Stimulated activated naive CD8-positive, alpha-beta T cell treated with anti-CD3 and anti-CD28 coated beads, Interleukin-15, Interleukin-2, amounts not matched to agents 100 U/mL and 50 U/mL, for 24 hours (primary cell): ENCODE measurements around the gene TM7SF2.
"Not testable (repeated sequence)": the region's sequence is repeated elsewhere in the genome, so short reads cannot be mapped to it uniquely, and the experiment has no call there.

ENCODE experiments used
- ATAC-seq: fragments of 150-1000 bp; cut with Tn5 transposase; one replicate; pipeline ENCODE4 v1.10.0; 2021
- DNase-seq: peaks from one replicate; pipeline ENCODE4 v3.0.0; 2021

TM7SF2 gene

DNA sequence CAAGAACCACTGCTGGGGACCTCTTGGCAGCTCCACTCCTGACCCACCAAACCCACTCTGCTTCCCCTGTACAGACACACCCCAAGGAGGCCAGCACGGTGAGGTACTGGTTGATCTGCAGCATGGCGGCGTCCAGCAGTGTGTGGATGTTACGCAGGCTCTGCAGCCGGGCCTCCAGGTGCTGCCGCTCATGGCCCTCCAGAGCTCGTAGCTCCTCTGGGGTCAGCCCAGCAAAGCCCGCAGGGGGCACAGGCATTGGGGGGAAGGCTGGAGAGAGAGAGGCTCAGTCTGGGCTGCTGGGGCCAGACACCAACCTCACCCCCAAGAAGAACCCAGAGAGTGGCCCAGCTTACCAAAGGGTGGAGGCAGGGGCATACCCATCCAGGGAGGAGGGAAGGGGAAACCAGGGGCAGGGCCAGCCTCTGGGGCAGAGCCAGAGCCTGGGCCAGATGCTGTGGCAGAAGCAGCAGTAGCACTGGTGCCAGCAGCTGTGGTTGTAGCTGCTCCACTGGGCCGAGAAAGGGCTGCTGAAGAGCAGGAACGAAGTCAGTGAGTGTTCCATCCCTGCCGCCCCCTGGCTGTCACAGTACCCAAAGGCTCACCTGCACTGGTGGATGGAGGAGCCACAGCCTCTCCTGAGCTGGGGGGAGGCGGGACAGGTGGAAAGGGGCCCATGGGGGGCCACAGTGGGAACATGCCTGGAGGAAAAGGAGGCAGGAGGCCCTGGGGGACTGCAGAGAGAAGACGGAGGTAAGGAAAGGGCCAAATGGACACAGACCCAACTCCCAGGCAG is 18.2 kb downstream of the TM7SF2 start:
- ATAC-seq (no peak), DNase-seq (no peak)

GRCh38 chr11:65130631-65131416 is 19.2 kb downstream of the TM7SF2 start:
- ATAC-seq (no peak), DNase-seq (no peak)

- no peak for DNase-seq
- no peak for ATAC-seq
Measured at GRCh38 chr11:65131417-65131776, 19.7 kb downstream of the TM7SF2 start.

GRCh38 chr11:65131895-65132237 is 20.2 kb downstream of the TM7SF2 start:
- DNase-seq (no peak), ATAC-seq (no peak)

DNA sequence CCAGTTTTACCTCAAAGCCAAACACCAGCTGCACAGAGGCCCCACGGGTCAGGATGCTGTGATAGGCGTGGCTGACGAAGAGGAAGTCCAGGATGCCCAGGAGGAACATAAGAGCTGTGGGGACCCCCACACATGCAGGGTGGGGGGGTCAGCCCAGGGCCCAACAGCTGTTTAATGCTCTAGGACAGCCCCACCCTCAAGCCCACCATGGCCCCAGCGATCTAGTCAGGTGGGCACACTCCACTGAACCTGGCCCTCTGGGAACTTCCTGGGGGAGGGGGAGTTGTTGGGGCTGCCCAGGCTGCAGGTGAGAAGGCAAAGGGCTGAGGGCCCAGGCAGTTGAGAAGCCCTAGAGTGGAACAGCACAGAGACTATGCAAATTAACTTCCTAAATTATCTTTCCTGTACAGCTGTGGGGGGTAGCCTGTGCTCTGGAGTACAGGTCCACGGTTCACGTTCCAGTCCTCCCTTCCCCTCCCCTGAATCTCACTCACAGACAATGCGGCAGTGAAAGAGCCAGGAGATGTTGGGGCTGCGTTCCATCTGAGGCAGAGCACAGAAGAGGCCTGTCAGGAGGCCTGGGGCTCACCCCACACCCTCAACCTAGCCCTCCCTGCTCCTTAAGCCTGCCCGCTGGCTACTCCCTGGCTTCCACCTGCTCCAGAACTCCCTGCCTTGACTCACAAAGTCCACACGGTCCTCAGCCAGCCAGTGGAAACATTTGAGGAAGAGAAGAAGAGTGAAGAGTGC is 20.7 kb downstream of the TM7SF2 start:
- no peak for ATAC-seq

GRCh38 chr11:65132988-65133700 is 21.5 kb downstream of the TM7SF2 start:
- ATAC-seq (no peak), DNase-seq (peak; percentile 74)

More for the DNA sequence above, 20.7 kb downstream of the TM7SF2 start:
- DNase-seq, result peak; percentile 20

GRCh38 chr11:65133724-65134123 is 22.1 kb downstream of the TM7SF2 start:
- DNase-seq (peak; percentile 13), ATAC-seq (no peak)

DNA sequence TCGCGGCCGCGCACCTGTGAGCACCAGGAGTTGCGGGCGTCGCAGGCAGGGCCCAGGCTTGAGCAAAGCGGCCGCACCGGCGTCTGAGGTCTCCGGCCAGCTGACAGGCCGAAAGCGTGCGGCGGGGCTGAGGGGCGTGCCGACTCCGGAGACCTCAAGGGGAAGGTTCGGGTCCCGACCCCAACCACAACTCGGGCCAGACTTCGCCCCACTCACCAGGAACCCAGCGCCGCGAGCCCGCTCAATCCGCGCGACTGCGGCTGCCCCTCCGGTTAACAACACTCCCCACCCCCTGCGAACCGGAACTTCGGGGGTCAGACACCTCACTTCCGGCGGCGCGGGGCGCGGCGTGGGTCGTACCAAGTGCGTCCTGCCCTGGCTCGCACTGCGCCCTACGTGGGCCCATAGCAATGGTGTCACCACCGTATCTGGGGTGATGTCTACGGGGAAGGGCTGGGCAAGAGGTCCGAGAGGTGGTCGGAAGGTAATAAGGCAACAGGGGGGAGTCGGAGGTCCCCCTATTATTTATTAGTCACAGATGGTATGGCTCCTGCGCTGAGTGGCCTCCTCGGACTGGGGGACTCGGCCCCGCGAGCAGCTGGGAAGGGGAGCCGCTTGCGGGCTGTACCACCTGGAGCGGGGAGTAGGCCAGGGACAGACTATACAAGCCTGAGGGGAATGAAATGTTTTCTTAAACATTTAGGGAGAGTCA is 22.7 kb downstream of the TM7SF2 start, which contains the start of gene SYVN1:
TSS of gene SYVN1 (minus strand) at position 280 of the 712 bp plus-strand sequence. CDS start 918 bp downstream, outside the sequence.
- peak; percentile 85 for ATAC-seq

GRCh38 chr11:65134952-65135632 is 23.4 kb downstream of the TM7SF2 start:
- ATAC-seq (peak; percentile 86), DNase-seq (peak; percentile 81)

More for the DNA sequence above, 22.7 kb downstream of the TM7SF2 start, which contains the start of gene SYVN1:
- peak; percentile 93 for DNase-seq

- no peak for ATAC-seq
- DNase-seq, result no peak
Measured at GRCh38 chr11:65135633-65136145, 24.0 kb downstream of the TM7SF2 start.

GRCh38 chr11:65136515-65137096 is 24.9 kb downstream of the TM7SF2 start:
- DNase-seq (no peak), ATAC-seq (no peak)

DNA sequence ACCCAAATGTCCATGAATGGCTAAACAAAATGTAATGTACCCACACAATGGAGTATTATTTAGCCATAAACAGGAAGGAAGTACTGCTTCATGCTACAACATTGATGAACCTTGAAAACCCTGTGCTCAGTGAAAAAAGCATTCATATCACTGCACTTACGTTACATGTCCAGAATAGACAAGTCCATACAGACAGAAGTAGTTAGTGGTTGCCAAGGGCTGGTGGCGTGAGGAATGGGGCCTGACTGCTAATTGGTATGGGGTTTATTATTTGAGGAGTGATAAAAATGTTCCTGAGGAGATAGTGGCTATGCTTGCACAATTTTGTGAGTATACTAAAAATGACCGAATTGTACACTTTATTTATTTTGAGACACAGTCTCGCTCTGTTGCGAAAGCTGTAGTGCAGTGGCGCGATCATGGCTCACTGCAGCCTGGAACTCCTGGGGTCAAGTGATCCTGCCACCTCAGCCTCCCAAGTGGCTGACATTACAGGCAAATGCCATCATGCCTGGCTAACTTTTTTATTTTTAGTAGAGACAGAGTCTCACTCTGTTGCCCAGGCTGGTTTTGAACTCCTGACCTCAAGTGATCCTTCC is 30.3 kb downstream of the TM7SF2 start:
- ATAC-seq (no peak), DNase-seq (no peak)

GRCh38 chr11:65147352-65148075 is 35.8 kb downstream of the TM7SF2 start:
- no peak for DNase-seq
- no peak for ATAC-seq

DNA sequence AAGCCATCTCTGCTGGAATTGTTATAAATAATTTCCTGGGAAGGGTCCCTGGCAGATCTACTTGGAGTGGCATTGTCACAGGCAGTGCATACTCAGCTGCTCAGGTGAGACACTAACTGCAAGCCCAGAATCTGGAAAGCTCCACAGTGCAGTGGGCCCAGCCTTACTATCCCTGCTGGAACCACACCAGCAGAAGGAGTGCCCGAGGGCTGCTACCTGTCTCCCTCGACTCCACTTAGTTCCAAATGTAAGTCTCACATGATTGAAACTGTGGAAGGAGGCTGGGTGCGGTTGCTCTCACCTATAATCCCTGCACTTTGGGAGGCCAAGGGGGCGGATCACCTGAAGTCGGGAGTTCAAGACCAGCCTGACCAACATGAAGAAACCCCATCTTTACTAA is 37.0 kb downstream of the TM7SF2 start:
- no peak for DNase-seq

GRCh38 chr11:65150131-65150508 is 38.4 kb downstream of the TM7SF2 start:
- DNase-seq, ATAC-seq: not testable (repeated sequence)

More for the DNA sequence above, 37.0 kb downstream of the TM7SF2 start:
- ATAC-seq, result no peak

- ATAC-seq, result peak; percentile 85
- DNase-seq, result peak; percentile 52
Measured at GRCh38 chr11:65150509-65151299, 39.0 kb downstream of the TM7SF2 start.

DNA sequence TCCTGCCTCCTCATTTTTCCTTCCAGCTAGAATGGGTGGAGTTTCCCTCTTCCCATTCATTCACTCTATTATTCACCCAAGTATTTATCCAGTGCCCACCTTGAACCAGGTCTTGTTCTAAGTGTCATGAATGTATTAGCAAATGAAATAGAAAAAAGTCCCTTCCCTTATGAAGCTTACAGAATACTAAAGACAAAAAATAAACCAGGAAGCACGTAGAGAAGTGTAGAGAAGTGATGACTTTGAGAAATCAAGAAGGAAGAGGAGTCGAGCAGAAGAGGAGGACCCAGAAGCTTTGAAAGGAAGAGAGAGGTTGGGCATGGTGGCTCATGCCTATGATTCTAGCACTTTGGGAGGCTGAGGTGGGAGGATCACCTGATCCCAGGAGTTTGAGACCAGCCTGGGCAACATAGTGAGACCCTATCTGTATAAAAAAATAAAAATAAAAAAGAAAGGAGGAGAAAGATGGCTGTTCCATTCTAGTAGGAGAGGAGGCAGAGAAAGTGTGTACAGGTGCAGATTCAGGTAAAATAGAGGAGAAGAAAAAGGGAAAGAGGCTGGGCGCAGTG is 39.7 kb downstream of the TM7SF2 start:
- DNase-seq, result no peak
- no peak for ATAC-seq

- DNase-seq (no peak), ATAC-seq (no peak)
Measured at GRCh38 chr11:65152122-65152521, 40.5 kb downstream of the TM7SF2 start.
